ENCODE results near the gene CCDC57. TPM values are rescaled to one million over a fixed set of nuclear protein-coding genes. Genes with fewer than 3 reads are reported as not detected.
"Not testable (repeated sequence)": the region's sequence is repeated elsewhere in the genome, so short reads cannot be mapped to it uniquely, and the experiment has no call there.

The CCDC57 gene
- total and polyA plus RNA-seq, 8 donors, result 19.6 to 176 (median 25.4) TPM

- Histone ChIP-seq H3K4me1 (no peaks in the 10 kb centered on the region), H3K36me3 (peaks cover 0 to 19% (median 0%) of the 10 kb centered on the region in 3 donors), H3K27me3 (no peaks in the 10 kb centered on the region), H3K9me3 (no peaks in the 10 kb centered on the region), H3K27ac (no peak overlapping the region), H3K4me3 (no peak overlapping the region)
- no peak for FAIRE-seq
- TF ChIP-seq, protein P1, sequence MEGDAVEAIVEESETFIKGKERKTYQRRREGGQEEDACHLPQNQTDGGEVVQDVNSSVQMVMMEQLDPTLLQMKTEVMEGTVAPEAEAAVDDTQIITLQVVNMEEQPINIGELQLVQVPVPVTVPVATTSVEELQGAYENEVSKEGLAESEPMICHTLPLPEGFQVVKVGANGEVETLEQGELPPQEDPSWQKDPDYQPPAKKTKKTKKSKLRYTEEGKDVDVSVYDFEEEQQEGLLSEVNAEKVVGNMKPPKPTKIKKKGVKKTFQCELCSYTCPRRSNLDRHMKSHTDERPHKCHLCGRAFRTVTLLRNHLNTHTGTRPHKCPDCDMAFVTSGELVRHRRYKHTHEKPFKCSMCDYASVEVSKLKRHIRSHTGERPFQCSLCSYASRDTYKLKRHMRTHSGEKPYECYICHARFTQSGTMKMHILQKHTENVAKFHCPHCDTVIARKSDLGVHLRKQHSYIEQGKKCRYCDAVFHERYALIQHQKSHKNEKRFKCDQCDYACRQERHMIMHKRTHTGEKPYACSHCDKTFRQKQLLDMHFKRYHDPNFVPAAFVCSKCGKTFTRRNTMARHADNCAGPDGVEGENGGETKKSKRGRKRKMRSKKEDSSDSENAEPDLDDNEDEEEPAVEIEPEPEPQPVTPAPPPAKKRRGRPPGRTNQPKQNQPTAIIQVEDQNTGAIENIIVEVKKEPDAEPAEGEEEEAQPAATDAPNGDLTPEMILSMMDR (IDR thresholded peaks at IDR 0.05), result no peak
- no peak for ATAC-seq
- DNase-seq, result peak in 1 of 6 donors; percentile 27
- WGBS, 2 donors, result 89 to 92% methylated on average over 13 of the region's 13 CpGs
- intact Hi-C loops (cut with DNase I), result no loop called here
These were observed 34.7 kb downstream of the CCDC57 start for GRCh38 chr17:82177761-82178498.

DNA sequence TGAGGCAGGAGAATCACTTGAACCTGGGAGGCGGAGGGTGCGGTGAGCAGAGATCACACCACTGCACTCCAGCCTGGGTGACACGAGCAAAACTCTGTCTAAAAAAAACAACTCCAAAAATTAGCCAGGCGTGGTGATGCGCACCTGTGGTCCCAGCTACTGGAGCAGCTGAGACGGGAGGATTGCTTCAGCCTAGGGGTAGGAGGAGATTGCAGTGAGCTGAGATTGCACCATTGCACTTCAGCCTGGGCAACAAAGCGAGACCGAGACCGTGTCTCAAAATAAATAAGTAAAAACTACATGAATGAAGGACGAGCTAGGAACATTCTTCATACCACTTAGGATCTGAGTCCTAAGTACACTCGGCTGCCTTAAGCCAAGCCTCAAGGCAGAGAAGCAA is 35.4 kb downstream of the CCDC57 start:
- intact Hi-C loops (cut with DNase I), result no loop called here
- Histone ChIP-seq H3K4me3 (no peak overlapping the region), H3K4me1 (no peaks in the 10 kb centered on the region), H3K27ac (no peak overlapping the region), H3K9me3 (no peaks in the 10 kb centered on the region), H3K36me3 (peaks cover 0 to 23% (median 0%) of the 10 kb centered on the region in 3 donors), H3K27me3 (no peaks in the 10 kb centered on the region)
- FAIRE-seq (no peak), DNase-seq (peak in 1 of 6 donors; percentile 3), ATAC-seq (no peak)
- TF ChIP-seq, protein P1 (IDR thresholded peaks at IDR 0.05), result no peak
- WGBS, 2 donors, result 89 to 90% methylated on average over 11 of the region's 11 CpGs

GRCh38 chr17:82175951-82176350 is 36.7 kb downstream of the CCDC57 start:
- Histone ChIP-seq H3K9me3 (no peaks in the 10 kb centered on the region), H3K36me3 (peaks cover 0 to 27% (median 0%) of the 10 kb centered on the region in 3 donors), H3K27me3 (no peaks in the 10 kb centered on the region), H3K27ac (no peak overlapping the region), H3K4me1 (no peaks in the 10 kb centered on the region), H3K4me3 (no peak overlapping the region)
- WGBS, 2 donors, result 66 to 70% methylated on average over 4 of the region's 4 CpGs
- DNase-seq (peak in 1 of 6 donors; percentile 23), ATAC-seq (no peak), FAIRE-seq (no peak)
- TF ChIP-seq, protein P1 (IDR thresholded peaks at IDR 0.05), result no peak
- intact Hi-C loops (cut with DNase I), result no loop called here

GRCh38 chr17:82175201-82175600 is 37.4 kb downstream of the CCDC57 start:
- FAIRE-seq (no peak), ATAC-seq (no peak), DNase-seq (peak in 1 of 6 donors; percentile 25)
- Histone ChIP-seq H3K4me1 (no peaks in the 10 kb centered on the region), H3K27ac (no peak overlapping the region), H3K9me3 (no peaks in the 10 kb centered on the region), H3K4me3 (no peak overlapping the region), H3K27me3 (no peaks in the 10 kb centered on the region), H3K36me3 (peaks cover 0 to 20% (median 0%) of the 10 kb centered on the region in 3 donors)
- TF ChIP-seq, protein P1 (IDR thresholded peaks at IDR 0.05), result no peak
- intact Hi-C loops (cut with DNase I), result no loop called here
- WGBS, 2 donors, result 91 to 92% methylated on average over 10 of the region's 10 CpGs

GRCh38 chr17:82174042-82174857 is 38.4 kb downstream of the CCDC57 start:
- H3K4me3 ChIP-seq; intact Hi-C loops (cut with DNase I); ATAC-seq; H3K27ac ChIP-seq; H3K4me1 ChIP-seq; H3K9me3 ChIP-seq; H3K27me3 ChIP-seq; FAIRE-seq: not testable (repeated sequence)
- 84 to 86% methylated on average over 17 of the region's 17 CpGs for WGBS, 2 donors
- peak in 1 of 6 donors; percentile 26 for DNase-seq
- H3K36me3 ChIP-seq, result peaks cover 0 to 20% (median 0%) of the 10 kb centered on the region in 3 donors
